GM23338 (cell line): ENCODE results near the gene CHI3L1. TPM values are rescaled to one million over a fixed set of nuclear protein-coding genes. Genes with fewer than 3 reads are reported as not detected.

Experiments used
- ATAC-seq: fragments of 200-7000 bp; cut with Tn5 transposase; 3 replicates; pipeline ENCODE4 v1.9.1; 2020
- DNase-seq: peaks from one replicate; pipeline ENCODE4 v3.0.0-alpha.2; 2015; ENCODE audit warnings: low spot score
- H2AFZ ChIP-seq: fragments of 200-600 bp; sonication (generic); 2 replicates; pipeline ENCODE4 v1.8.0; 2016; ENCODE audit warnings: antibody characterized with exemption, mild to moderate bottlenecking, moderate library complexity
- H3F3A ChIP-seq: fragments of 200-600 bp; sonication (generic); replicated peaks from 2 replicates; pipeline ENCODE4 v1.8.0; 2017; ENCODE audit warnings: antibody characterized with exemption, mixed run types, low read depth
- H3K27ac ChIP-seq: fragments of 200-600 bp; sonication (generic); 2 replicates; pipeline ENCODE4 v1.6.1; 2016; ENCODE audit warnings: low read depth
- H3K27me3 ChIP-seq: fragments of 200-600 bp; sonication (generic); 2 replicates; pipeline ENCODE4 v1.8.0; 2016; ENCODE audit warnings: mild to moderate bottlenecking, mixed run types, moderate library complexity; ENCODE audit not compliant: insufficient read depth
- H3K36me3 ChIP-seq: fragments of 200-600 bp; sonication (generic); 2 replicates; pipeline ENCODE4 v1.8.0; 2016; ENCODE audit warnings: mild to moderate bottlenecking; ENCODE audit not compliant: insufficient read depth
- H3K4me1 ChIP-seq: fragments of 200-600 bp; sonication (generic); 2 replicates; pipeline ENCODE4 v1.8.0; 2016; ENCODE audit warnings: mild to moderate bottlenecking, moderate library complexity; ENCODE audit not compliant: insufficient read depth
- H3K4me2 ChIP-seq: fragments of 200-600 bp; sonication (generic); 2 replicates; pipeline ENCODE4 v1.7.1; 2017; ENCODE audit warnings: mixed run types
- H3K4me3 ChIP-seq: fragments of 200-600 bp; sonication (generic); 2 replicates; pipeline ENCODE4 v1.6.1; 2016; ENCODE audit warnings: mixed run types
- H3K79me2 ChIP-seq: fragments of 200-600 bp; sonication (generic); replicated peaks from 2 replicates; pipeline ENCODE4 v1.8.0; 2017; ENCODE audit warnings: mild to moderate bottlenecking; ENCODE audit not compliant: insufficient read depth
- H3K9me2 ChIP-seq: fragments of 200-600 bp; sonication (generic); 2 replicates; pipeline ENCODE4 v1.8.0; 2017; ENCODE audit not compliant: insufficient read depth
- H4K20me1 ChIP-seq: fragments of 200-600 bp; sonication (generic); replicated peaks from 2 replicates; pipeline ENCODE4 v1.8.0; 2017; ENCODE audit warnings: mild to moderate bottlenecking; ENCODE audit not compliant: insufficient read depth
- H3K27ac Mint-ChIP-seq: 2 replicates; pipeline ENCODE4 v1.8.0; 2020; ENCODE audit warnings: inconsistent platforms, mild to moderate bottlenecking, moderate library complexity, mixed read lengths
- H3K27me3 Mint-ChIP-seq: 3 replicates; pipeline ENCODE4 v1.8.0; 2022; ENCODE audit warnings: low read depth, mild to moderate bottlenecking, moderate library complexity, mixed read lengths, inconsistent platforms; ENCODE audit not compliant: insufficient read depth, poor library complexity
- H3K36me3 Mint-ChIP-seq: 3 replicates; pipeline ENCODE4 v1.8.0; 2021; ENCODE audit warnings: low read depth, mild to moderate bottlenecking, inconsistent platforms, moderate library complexity, mixed read lengths
- H3K4me1 Mint-ChIP-seq: 3 replicates; pipeline ENCODE4 v1.8.0; 2020; ENCODE audit warnings: mild to moderate bottlenecking, inconsistent platforms, mixed read lengths
- H3K4me3 Mint-ChIP-seq: 3 replicates; pipeline ENCODE4 v1.8.0; 2021; ENCODE audit warnings: moderate library complexity, mild to moderate bottlenecking, inconsistent platforms, mixed read lengths
- H3K9me3 Mint-ChIP-seq: 3 replicates; pipeline ENCODE4 v1.8.0; 2020; ENCODE audit warnings: moderate library complexity, mild to moderate bottlenecking, inconsistent platforms, mixed read lengths
- CREB1 ChIP-seq: fragments of 250-450 bp; sonication (Bioruptor Pico); IDR thresholded peaks from 2 replicates; pipeline ENCODE4 v1.5.0; 2020; ENCODE audit warnings: low read depth, mild to moderate bottlenecking, moderate library complexity
- CTCF ChIP-seq, 2 experiments: fragments of 200-600 bp in 1 of 2; sonication (generic) in 1 of 2; conservative IDR thresholded peaks; 2 replicates each; pipeline versions ENCODE4 v1.5.1 to v1.6.1; 2016 to 2017; ENCODE audit warnings: antibody characterized with exemption in 2 of 2, low read depth in 2 of 2, mild to moderate bottlenecking in 2 of 2, moderate library complexity in 1 of 2
- ETS1 ChIP-seq: IDR thresholded peaks from 2 replicates; pipeline ENCODE4 v1.6.1; 2016; ENCODE audit warnings: antibody characterized with exemption
- EZH2 ChIP-seq: fragments of 200-600 bp; sonication (generic); IDR thresholded peaks from one replicate; pipeline ENCODE4 v1.8.0; 2017; ENCODE audit warnings: antibody characterized with exemption, mild to moderate bottlenecking, low read depth; ENCODE audit not compliant: unreplicated experiment
- EZH2phosphoT487 ChIP-seq: fragments of 200-600 bp; sonication (generic); IDR thresholded peaks from one replicate; pipeline ENCODE4 v1.8.1; 2018; ENCODE audit warnings: antibody characterized with exemption; ENCODE audit not compliant: unreplicated experiment
- JUNB ChIP-seq: IDR thresholded peaks from one replicate; pipeline ENCODE4 v1.6.1; 2016; ENCODE audit warnings: antibody characterized with exemption; ENCODE audit not compliant: unreplicated experiment
- NANOG ChIP-seq: IDR thresholded peaks from 2 replicates; pipeline ENCODE4 v1.6.1; 2016; ENCODE audit warnings: antibody characterized with exemption, borderline replicate concordance
- POLR2AphosphoS5 ChIP-seq: IDR thresholded peaks from 2 replicates; pipeline ENCODE4 v1.6.1; 2016; ENCODE audit warnings: antibody characterized with exemption, low read depth
- REST ChIP-seq: IDR thresholded peaks from one replicate; pipeline ENCODE4 v1.6.1; 2018; ENCODE audit warnings: antibody characterized with exemption; ENCODE audit not compliant: unreplicated experiment
- STAT1 ChIP-seq: IDR thresholded peaks from one replicate; pipeline ENCODE4 v1.6.1; 2016; ENCODE audit warnings: antibody characterized with exemption; ENCODE audit not compliant: unreplicated experiment
- ZNF114 ChIP-seq: fragments of 250-450 bp; sonication (Bioruptor Pico); IDR thresholded peaks from 2 replicates; pipeline ENCODE4 v1.5.0; 2020; ENCODE audit warnings: mild to moderate bottlenecking, moderate library complexity
- ZNF331 ChIP-seq: fragments of 250-450 bp; sonication (Bioruptor Pico); IDR thresholded peaks from 2 replicates; pipeline ENCODE4 v1.5.0; 2020; ENCODE audit warnings: low read depth, mild to moderate bottlenecking, moderate library complexity
- ZNF462 ChIP-seq: fragments of 250-450 bp; sonication (Bioruptor Pico); IDR thresholded peaks from 2 replicates; pipeline ENCODE4 v1.5.0; 2020; ENCODE audit warnings: mild to moderate bottlenecking, moderate library complexity
- polyA plus RNA-seq: library from polyadenylated mRNA; unstranded; fragments of >200 nt; fragmentation: Nextera tagmentation; extraction: Ambion mirVana; gene quantifications from 2 replicates; pipeline ENCODE4 v1.2.1, GENCODE V29; 2016
- total RNA-seq: library from RNA; depleted of rRNA; stranded (reverse); fragments of >200 nt; shearing (Covaris generic); gene quantifications from 2 replicates; pipeline ENCODE4 v1.2.3, GENCODE V29; 2014

The CHI3L1 gene
- total and polyA plus RNA-seq, 2 experiments from 2014 or later = 0.76 TPM; not detected in 1

- Mint-ChIP-seq H3K27me3 (peaks cover 3% of the 10 kb centered on the region), H3K4me1 (peaks cover 33% of the 10 kb centered on the region), H3K36me3 (no peaks in the 10 kb centered on the region), H3K27ac (no peak overlapping the region), H3K9me3 (no peaks in the 10 kb centered on the region), H3K4me3 (no peak overlapping the region)
- TF ChIP-seq POLR2AphosphoS5 (no peak), ZNF462 (CRISPR knock-in tag) (no peak), CREB1 (CRISPR knock-in tag) (no peak), ZNF331 (CRISPR knock-in tag) (no peak), JUNB (no peak), ETS1 (no peak), NANOG (no peak), EZH2 (no peak), CTCF (conservative IDR thresholded peaks at IDR 0.05; ENCODE audit: low read depth in 2 of 2) (no peak), ZNF114 (CRISPR knock-in tag) (no peak), STAT1 (no peak), REST (no peak), EZH2phosphoT487 (no peak)
- ATAC-seq = no peak
- H3K27me3 ChIP-seq = no peaks in the 10 kb centered on the region
- no peak for DNase-seq
- H3K4me2 ChIP-seq = no peak overlapping the region
- H3F3A ChIP-seq = no peaks in the 10 kb centered on the region
- no peak overlapping the region for H2AFZ ChIP-seq
- no peak overlapping the region for H3K4me3 ChIP-seq
- H3K36me3 ChIP-seq = no peaks in the 10 kb centered on the region
- H3K4me1 ChIP-seq = peaks cover 17% of the 10 kb centered on the region
- H3K9me2 ChIP-seq = 0 out of 2 replicates have a peak, but pooled peaks cover 5% of the 10 kb centered on the region
- no peaks in the 10 kb centered on the region for H3K79me2 ChIP-seq
- H3K27ac ChIP-seq = no peak overlapping the region
- H4K20me1 ChIP-seq = no peaks in the 10 kb centered on the region
These were observed 2.0 kb downstream of the CHI3L1 start for GRCh38 chr1:203184467-203184866.
